Activated T-helper 2 cell treated with anti-CD3 and anti-CD28 coated beads, Interferon-gamma antibody, Interleukin-2, Interleukin-4, amounts not matched to agents 10 μg/mL and 5 μg/mL and 100 μg/mL, durations not matched to agents 14 hours and 24 hours and 36 hours (primary cell): ENCODE data around the gene ROM1. TPM values are rescaled to one million over a fixed set of nuclear protein-coding genes. Genes with fewer than 3 reads are reported as not detected.

Experiments used
- DNase-seq: peaks from one replicate; pipeline ENCODE4 v3.0.0; 2021; ENCODE audit warnings: low spot score
- H3K27ac Mint-ChIP-seq: one replicate; pipeline ENCODE4 v1.8.0; 2021; ENCODE audit warnings: mixed read lengths
- H3K27me3 Mint-ChIP-seq: one replicate; pipeline ENCODE4 v1.8.0; 2021; ENCODE audit warnings: low read depth, mixed read lengths
- H3K36me3 Mint-ChIP-seq: one replicate; pipeline ENCODE4 v1.8.0; 2021; ENCODE audit warnings: low read depth, mixed read lengths
- H3K4me1 Mint-ChIP-seq: one replicate; pipeline ENCODE4 v1.8.0; 2021; ENCODE audit warnings: low read depth, mixed read lengths
- H3K4me3 Mint-ChIP-seq: one replicate; pipeline ENCODE4 v1.8.0; 2021; ENCODE audit warnings: low read depth, mild to moderate bottlenecking, moderate library complexity, mixed read lengths
- H3K9me3 Mint-ChIP-seq: one replicate; pipeline ENCODE4 v1.8.0; 2021; ENCODE audit warnings: mixed read lengths
- intact Hi-C: fragments of 100-400 bp; cut with micrococcal nuclease; formaldehyde crosslinking; loops from one replicate; pipeline ENCODE4 v1.15.1; 2023
- total RNA-seq: library from RNA; stranded (reverse); gene quantifications from 2 replicates; pipeline ENCODE4 v1.2.3, GENCODE V29; 2022

ROM1 gene
- total RNA-seq, 1 donor from 2014 or later, result 2.8 TPM

DNA sequence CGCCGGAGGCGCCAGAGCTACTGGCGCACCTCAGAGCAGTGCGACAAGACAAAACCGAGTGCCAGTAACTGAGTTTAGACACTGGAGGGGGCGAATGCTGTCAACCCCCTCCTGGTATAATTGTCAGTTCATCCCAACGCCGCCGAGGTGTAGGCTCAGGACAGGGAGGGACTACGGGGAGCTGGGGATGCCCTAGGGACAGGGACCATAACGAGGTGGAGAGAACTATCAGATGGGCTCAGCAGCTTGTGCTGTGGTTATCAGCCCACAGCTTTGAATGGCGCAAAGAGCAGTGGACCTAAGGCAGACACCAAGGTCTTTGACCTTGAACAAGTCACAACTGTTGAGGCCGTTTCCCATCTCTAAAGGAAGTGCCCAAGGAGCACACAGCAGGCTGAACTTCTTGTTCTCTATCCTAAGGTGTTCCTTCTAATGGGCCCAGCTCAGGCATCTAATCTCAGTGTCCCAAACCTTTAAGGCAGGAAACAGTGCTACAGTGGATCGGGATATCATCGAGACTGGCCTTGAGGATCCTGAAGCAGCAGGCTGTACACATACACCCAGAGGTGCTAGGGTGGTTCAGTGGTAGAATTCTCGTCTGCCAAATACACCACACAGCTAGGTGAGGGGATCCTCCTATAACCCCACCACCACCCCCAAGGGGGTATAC lies 20.8 kb upstream of the ROM1 start:
- H3K4me3 Mint-ChIP-seq, result peak overlapping the region; percentile 94
- H3K27me3 Mint-ChIP-seq, result no peaks in the 10 kb centered on the region
- H3K36me3 Mint-ChIP-seq, result peaks cover 74% of the 10 kb centered on the region
- H3K9me3 Mint-ChIP-seq, result no peaks in the 10 kb centered on the region
- no peak for DNase-seq
- intact Hi-C loops, result loop anchor here (5.0 kb wide), 2 partner anchors 180 to 265 kb away; partner anchors contain the start of gene TAF6L
- peak overlapping the region; percentile 93 for H3K27ac Mint-ChIP-seq
- peaks cover 31% of the 10 kb centered on the region for H3K4me1 Mint-ChIP-seq

DNA sequence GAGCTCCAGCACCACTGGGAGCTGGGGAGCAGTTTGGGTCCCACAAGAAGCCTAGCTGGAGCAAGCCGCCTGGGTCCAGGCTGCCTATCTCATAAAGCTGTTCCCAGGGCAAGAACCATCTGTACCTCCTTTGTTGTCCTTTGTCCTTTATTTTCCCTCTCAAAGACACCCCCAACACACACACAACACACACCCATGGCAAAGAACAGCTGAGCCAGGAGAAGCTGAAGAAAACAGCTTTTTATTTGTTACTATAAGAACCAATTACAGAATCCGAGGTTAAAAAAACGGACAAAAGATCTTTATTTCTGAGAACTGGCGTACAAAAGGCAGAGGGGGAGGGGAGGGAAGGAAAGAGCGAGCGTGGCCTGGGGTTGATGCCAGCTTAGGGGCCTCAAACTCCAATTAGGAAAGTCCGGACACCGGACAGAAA lies 20.1 kb upstream of the ROM1 start:
- intact Hi-C loops, result loop anchor here (5.0 kb wide), 2 partner anchors 179 to 264 kb away; partner anchors contain the start of gene TAF6L
- no peaks in the 10 kb centered on the region for H3K9me3 Mint-ChIP-seq
- no peaks in the 10 kb centered on the region for H3K27me3 Mint-ChIP-seq
- no peak for DNase-seq
- peaks cover 36% of the 10 kb centered on the region for H3K4me1 Mint-ChIP-seq
- H3K36me3 Mint-ChIP-seq, result peaks cover 75% of the 10 kb centered on the region
- no peak overlapping the region for H3K4me3 Mint-ChIP-seq
- H3K27ac Mint-ChIP-seq, result peak overlapping the region; percentile 34

DNA sequence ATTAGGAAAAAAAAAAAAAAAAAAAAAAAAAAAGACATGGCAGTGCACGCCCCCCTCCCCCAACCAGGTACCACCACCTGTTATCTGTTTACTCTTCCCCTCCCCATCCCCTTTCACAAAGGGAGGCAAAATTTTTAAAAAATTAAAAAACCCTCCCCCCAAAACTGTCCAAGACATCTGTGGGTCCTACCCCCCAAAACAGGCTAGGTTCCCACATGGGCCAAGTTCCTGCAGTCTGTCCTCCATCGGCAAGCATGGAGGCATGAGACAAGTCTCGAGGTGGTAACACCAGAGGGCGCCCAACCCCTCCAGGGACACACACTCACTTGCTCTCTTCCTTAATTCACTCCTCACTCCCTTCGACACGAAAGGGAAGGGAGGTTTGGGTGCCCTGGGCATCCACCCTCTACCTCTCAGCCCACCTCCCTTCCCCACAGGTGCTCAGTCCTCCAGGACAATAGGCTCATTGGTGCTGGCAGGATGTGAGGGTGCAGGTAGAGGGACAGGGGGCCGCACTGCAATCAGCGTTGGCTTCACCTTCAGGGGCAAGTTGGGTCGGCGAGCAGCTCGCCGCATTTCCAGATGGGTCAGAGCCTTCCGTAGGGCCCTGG lies 19.5 kb upstream of the ROM1 start:
- Mint-ChIP-seq H3K36me3 (peaks cover 78% of the 10 kb centered on the region), H3K4me3 (peak overlapping the region; percentile 77), H3K4me1 (peaks cover 41% of the 10 kb centered on the region), H3K9me3 (no peaks in the 10 kb centered on the region), H3K27me3 (no peaks in the 10 kb centered on the region), H3K27ac (peak overlapping the region; percentile 93)
- peak; percentile 76 for DNase-seq
- intact Hi-C loops, result loop anchor here (5.0 kb wide), 2 partner anchors 179 to 264 kb away; partner anchors contain the start of gene TAF6L

DNA sequence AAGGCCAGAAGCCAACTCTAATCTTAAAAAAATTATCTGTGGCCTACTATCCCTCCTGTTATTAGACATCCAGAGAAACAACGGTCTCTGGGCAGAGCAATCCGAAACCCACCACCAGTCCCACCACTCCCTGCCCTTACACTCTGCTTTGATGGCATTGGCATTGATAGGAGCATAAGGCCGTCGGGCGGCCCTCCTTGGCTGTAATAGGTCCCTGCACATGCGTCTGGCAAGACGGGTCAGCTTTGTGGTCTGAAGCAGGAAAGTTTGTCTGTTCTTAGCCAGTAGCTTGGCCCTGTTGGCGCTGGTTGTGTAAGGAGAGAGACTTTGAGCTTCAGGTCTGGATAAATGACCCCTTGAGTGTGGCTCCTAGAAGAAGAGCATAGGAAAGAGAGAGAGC lies 17.9 kb upstream of the ROM1 start:
- Mint-ChIP-seq H3K4me3 (no peak overlapping the region), H3K27ac (no peak overlapping the region), H3K4me1 (peaks cover 54% of the 10 kb centered on the region), H3K9me3 (no peaks in the 10 kb centered on the region), H3K36me3 (peaks cover 84% of the 10 kb centered on the region), H3K27me3 (no peaks in the 10 kb centered on the region)
- intact Hi-C loops, result no loop called here
- no peak for DNase-seq

GRCh38 chr11:62599069-62599696 lies 13.9 kb upstream of the ROM1 start:
- Mint-ChIP-seq H3K27ac (peak overlapping the region; percentile 95), H3K27me3 (no peaks in the 10 kb centered on the region), H3K9me3 (no peaks in the 10 kb centered on the region), H3K4me3 (peak overlapping the region; percentile 91), H3K36me3 (peaks cover 83% of the 10 kb centered on the region), H3K4me1 (peaks cover 43% of the 10 kb centered on the region)
- intact Hi-C loops, result loop anchor here (1.0 kb wide), 1 partner anchor 8 kb away; the partner anchor contains the start of gene TUT1
- peak; percentile 97 for DNase-seq

- peaks cover 41% of the 10 kb centered on the region for H3K4me1 Mint-ChIP-seq
- peak overlapping the region; percentile 95 for H3K27ac Mint-ChIP-seq
- H3K9me3 Mint-ChIP-seq, result no peaks in the 10 kb centered on the region
- intact Hi-C loops, result loop anchor here (1.0 to 5.0 kb wide), 4 partner anchors 9 to 242 kb away; partner anchors contain the start of genes HNRNPUL2, INTS5, TTC9C and TUT1
- H3K4me3 Mint-ChIP-seq, result peak overlapping the region; percentile 91
- DNase-seq, result no peak
- H3K36me3 Mint-ChIP-seq, result peaks cover 77% of the 10 kb centered on the region
- H3K27me3 Mint-ChIP-seq, result no peaks in the 10 kb centered on the region
Measured at GRCh38 chr11:62599901-62600300, 13.2 kb upstream of the ROM1 start.

DNA sequence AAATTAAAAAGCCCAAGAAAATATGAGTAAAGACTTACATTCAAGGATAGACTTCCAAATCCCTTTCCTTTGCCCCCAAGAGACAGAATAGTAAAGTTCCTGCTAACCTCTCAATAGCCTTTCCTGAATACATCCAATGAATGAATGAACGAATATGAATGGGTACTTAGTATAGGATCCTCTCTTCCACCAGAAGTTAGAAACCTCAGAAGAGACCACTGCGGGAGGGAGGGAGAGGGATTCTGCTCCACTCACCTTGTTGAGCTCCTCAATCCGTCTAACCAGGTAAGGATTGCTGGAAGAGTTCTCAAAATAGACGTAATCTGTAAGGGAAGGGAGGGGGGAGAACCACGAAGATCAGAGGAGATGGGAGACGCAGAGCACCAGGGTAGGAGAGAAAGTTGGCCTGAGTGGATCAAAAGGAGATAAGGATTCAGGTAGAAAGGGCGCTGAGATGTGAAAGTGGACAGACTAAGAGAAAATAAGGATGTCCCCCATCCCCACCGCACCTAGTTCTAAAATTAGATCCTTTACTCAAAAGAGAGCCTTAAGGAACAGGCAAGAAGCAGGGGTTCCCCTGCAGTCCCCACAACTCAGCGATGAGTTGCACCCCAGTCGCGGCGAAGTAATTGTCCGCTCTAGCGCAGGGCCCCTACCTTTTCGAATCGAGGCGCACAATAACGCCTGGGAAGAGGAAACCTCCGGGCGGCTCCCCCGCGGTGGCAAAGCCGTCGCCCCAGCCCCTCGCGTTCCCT lies 12.5 kb upstream of the ROM1 start:
- Mint-ChIP-seq H3K36me3 (peaks cover 77% of the 10 kb centered on the region), H3K27ac (peak overlapping the region; percentile 95), H3K9me3 (no peaks in the 10 kb centered on the region), H3K4me3 (peak overlapping the region; percentile 91), H3K4me1 (peaks cover 41% of the 10 kb centered on the region), H3K27me3 (no peaks in the 10 kb centered on the region)
- no peak for DNase-seq
- intact Hi-C loops, result loop anchor here (1.0 to 5.0 kb wide), 4 partner anchors 52 to 242 kb away; partner anchors contain the start of genes HNRNPUL2, INTS5, TTC9C and UQCC3

DNA sequence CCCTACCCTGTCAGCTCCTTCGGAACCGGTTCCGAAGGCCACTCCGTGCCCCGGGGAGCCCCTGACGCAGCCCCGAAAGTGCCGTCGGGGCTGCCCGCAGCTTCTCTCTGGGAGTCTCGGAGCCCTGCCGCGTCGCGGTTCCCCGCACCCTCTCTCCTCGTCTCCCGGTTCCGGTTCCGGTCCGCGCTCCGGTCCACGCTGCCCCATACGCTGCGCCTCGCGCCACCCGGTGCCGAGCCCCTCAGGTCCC lies 12.0 kb upstream of the ROM1 start:
- no peak for DNase-seq
- peaks cover 41% of the 10 kb centered on the region for H3K4me1 Mint-ChIP-seq
- no peaks in the 10 kb centered on the region for H3K9me3 Mint-ChIP-seq
- H3K36me3 Mint-ChIP-seq, result peaks cover 77% of the 10 kb centered on the region
- H3K27ac Mint-ChIP-seq, result peak overlapping the region; percentile 95
- no peaks in the 10 kb centered on the region for H3K27me3 Mint-ChIP-seq
- peak overlapping the region; percentile 91 for H3K4me3 Mint-ChIP-seq
- intact Hi-C loops, result loop anchor here (1.0 to 5.0 kb wide), 4 partner anchors 52 to 241 kb away; partner anchors contain the start of genes HNRNPUL2, INTS5, TTC9C and UQCC3

DNA sequence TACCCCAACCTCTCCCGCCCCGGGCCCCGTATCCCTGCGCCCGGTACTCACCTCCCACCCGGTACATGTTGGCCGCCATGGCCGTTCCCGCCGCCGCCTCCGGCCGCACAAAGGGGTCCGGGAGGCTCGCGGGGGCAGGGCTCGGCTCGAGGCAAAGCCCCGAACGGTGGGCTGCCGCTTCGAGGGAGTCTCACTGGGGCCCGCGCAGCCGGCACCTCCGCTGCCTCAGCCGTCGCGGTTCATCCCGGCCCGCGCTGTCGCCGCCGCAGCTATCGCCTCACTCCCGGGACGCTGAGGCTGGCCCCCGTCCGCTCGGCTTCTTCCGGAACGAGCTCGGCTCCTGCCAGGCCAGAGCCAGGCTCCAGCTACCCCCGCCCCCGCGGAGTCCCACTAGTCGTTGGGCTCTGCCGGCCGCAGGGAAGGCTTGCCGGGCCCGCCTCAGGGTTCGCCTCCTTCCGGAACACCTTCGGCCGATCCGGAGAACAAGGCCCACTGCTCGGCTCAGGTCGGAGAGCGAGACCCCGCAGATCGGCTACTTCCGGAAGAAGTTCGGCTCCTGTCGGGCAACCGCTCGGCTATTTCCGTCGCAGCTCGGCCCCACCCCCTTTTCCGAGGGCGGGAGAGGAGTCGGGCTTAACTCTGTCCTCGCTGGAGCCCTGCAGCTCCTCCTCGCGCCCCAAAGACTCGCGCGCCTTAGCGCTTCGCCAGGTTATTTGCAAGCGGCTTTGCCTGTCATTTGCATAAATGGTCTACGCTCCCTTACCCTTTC lies 11.5 kb upstream of the ROM1 start, which contains the start of gene MTA2:
Gene MTA2, minus strand, starts transcription at position 494 of the 769 bp plus-strand sequence. Its CDS starts 415 bp downstream, at position 79.
- Mint-ChIP-seq H3K36me3 (peaks cover 77% of the 10 kb centered on the region), H3K4me3 (peak within 1 kb of the TSS; percentile 91), H3K4me1 (peaks cover 41% of the 10 kb centered on the region), H3K27ac (peak within 1 kb of the TSS; percentile 95), H3K9me3 (no peaks in the 10 kb centered on the region), H3K27me3 (no peaks in the 10 kb centered on the region)
- DNase-seq, result peak; percentile 100
- intact Hi-C loops, result loop anchor here (1.0 to 5.0 kb wide), 4 partner anchors 51 to 241 kb away; partner anchors contain the start of genes HNRNPUL2, INTS5, TTC9C and UQCC3

GRCh38 chr11:62602141-62603071 lies 10.7 kb upstream of the ROM1 start:
- H3K9me3 Mint-ChIP-seq, result no peaks in the 10 kb centered on the region
- peak overlapping the region; percentile 91 for H3K4me3 Mint-ChIP-seq
- intact Hi-C loops, result loop anchor here (5.0 kb wide), 2 partner anchors 125 to 240 kb away; partner anchors contain the start of genes HNRNPUL2 and TTC9C
- H3K36me3 Mint-ChIP-seq, result peaks cover 77% of the 10 kb centered on the region
- H3K27me3 Mint-ChIP-seq, result no peaks in the 10 kb centered on the region
- peak overlapping the region; percentile 95 for H3K27ac Mint-ChIP-seq
- H3K4me1 Mint-ChIP-seq, result peaks cover 38% of the 10 kb centered on the region
- DNase-seq, result no peak

GRCh38 chr11:62603072-62603408 lies 10.0 kb upstream of the ROM1 start:
- peak overlapping the region; percentile 45 for H3K4me3 Mint-ChIP-seq
- H3K4me1 Mint-ChIP-seq, result peaks cover 35% of the 10 kb centered on the region
- no peaks in the 10 kb centered on the region for H3K27me3 Mint-ChIP-seq
- DNase-seq, result no peak
- intact Hi-C loops, result loop anchor here (5.0 kb wide), 2 partner anchors 124 to 239 kb away; partner anchors contain the start of genes HNRNPUL2 and TTC9C
- peak overlapping the region; percentile 21 for H3K27ac Mint-ChIP-seq
- peaks cover 77% of the 10 kb centered on the region for H3K36me3 Mint-ChIP-seq
- H3K9me3 Mint-ChIP-seq, result no peaks in the 10 kb centered on the region
